A549 (cell line): ENCODE measurements around the gene QKI. TPM values are rescaled to one million over a fixed set of nuclear protein-coding genes. Genes with fewer than 3 reads are reported as not detected.

Source experiments
- ATAC-seq, 2 experiments: fragments of 200-7000 bp in 1 of 2; fragments of >200 bp in 1 of 2; cut with Nextera tagmentation in 1 of 2; cut with Tn5 transposase in 1 of 2; 3 replicates each; pipeline versions ENCODE4 v1.8.0 to v1.9.1; 2018 to 2020; ENCODE audit warnings: mild to moderate bottlenecking in 1 of 2, moderate library complexity in 1 of 2
- CTCF ChIA-PET: fragments of 300-600 bp; sonication (Branson Sonifier 250); formaldehyde crosslinking; extraction: SDS; loops from one replicate; lab custom pipeline; 2021; ENCODE audit warnings: antibody characterized with exemption, inconsistent platforms; lab: Yijun Ruan, JAX
- POLR2A ChIA-PET: fragments of 350-600 bp; formaldehyde crosslinking; extraction: SDS; loops from one replicate; lab custom pipeline; 2021; ENCODE audit warnings: antibody characterized with exemption, inconsistent platforms; lab: Yijun Ruan, JAX
- DNase-seq, 2 experiments: peaks; one replicate each; pipeline versions ENCODE4 v3.0.0 to v3.0.0-alpha.2; 2011 to 2016; ENCODE audit warnings: low read depth in 1 of 2, low spot score in 1 of 2
- FAIRE-seq: peaks from 2 replicates; lab custom pipeline; 2011; peaks lifted over from hg19 to GRCh38; lab: Jason Lieb, UNC
- H3K27ac ChIP-seq, 2 experiments: fragments of >200 bp; sonication (Bioruptor Twin); formaldehyde crosslinking; 3 replicates each; pipeline ENCODE4 v1.5.1; 2016 to 2017
- H3K4me1 ChIP-seq: fragments of >200 bp; sonication (Bioruptor Twin); formaldehyde crosslinking; 3 replicates; pipeline ENCODE4 v1.6.1; 2016
- H3K4me2 ChIP-seq: fragments of >200 bp; sonication (Bioruptor Twin); formaldehyde crosslinking; 3 replicates; pipeline ENCODE4 v1.6.1; 2016
- H3K4me3 ChIP-seq: fragments of >200 bp; sonication (Bioruptor Twin); formaldehyde crosslinking; 3 replicates; pipeline ENCODE4 v1.5.1; 2016
- H3K9me3 ChIP-seq: fragments of >200 bp; sonication (Bioruptor Twin); formaldehyde crosslinking; 3 replicates; pipeline ENCODE4 v1.6.1; 2016
- BHLHE40 ChIP-seq: IDR thresholded peaks from 2 replicates; pipeline ENCODE4 v1.6.1; 2012; ENCODE audit warnings: low read depth, low read length, inconsistent platforms
- CTCF ChIP-seq: fragments of >200 bp; sonication (Bioruptor Twin); formaldehyde crosslinking; IDR thresholded peaks from 3 replicates; pipeline ENCODE4 v1.5.1; 2016
- EHMT2 ChIP-seq: fragments of 200-600 bp; sonication (generic); IDR thresholded peaks from 2 replicates; pipeline ENCODE4 v1.6.1; 2016; ENCODE audit warnings: antibody characterized with exemption, low read depth, mild to moderate bottlenecking, moderate library complexity
- ELK1 ChIP-seq: fragments of 150-350 bp; IDR thresholded peaks from 2 replicates; pipeline ENCODE4 v1.6.1; 2014; ENCODE audit warnings: low read depth, mild to moderate bottlenecking, low read length
- ESRRA ChIP-seq: fragments of 150-350 bp; IDR thresholded peaks from 2 replicates; pipeline ENCODE4 v1.6.1; 2014; ENCODE audit warnings: mild to moderate bottlenecking, low read length, borderline replicate concordance
- HDAC2 ChIP-seq: fragments of 200-600 bp; sonication (generic); IDR thresholded peaks from 2 replicates; pipeline ENCODE4 v1.6.1; 2016
- HMGXB4 ChIP-seq: fragments of 250-450 bp; sonication (Bioruptor Pico); IDR thresholded peaks from 2 replicates; pipeline ENCODE4 v1.5.0; 2021; ENCODE audit warnings: mild to moderate bottlenecking, moderate library complexity, borderline replicate concordance
- HOXB13 ChIP-seq: fragments of 250-450 bp; sonication (Bioruptor Pico); IDR thresholded peaks from 2 replicates; pipeline ENCODE4 v1.5.0; 2020; ENCODE audit warnings: low read depth, mild to moderate bottlenecking, moderate library complexity
- HOXB5 ChIP-seq: fragments of 250-450 bp; sonication (Bioruptor Pico); IDR thresholded peaks from 2 replicates; pipeline ENCODE4 v1.5.0; 2020; ENCODE audit warnings: mild to moderate bottlenecking, moderate library complexity
- KDM5A ChIP-seq: fragments of 200-600 bp; sonication (generic); IDR thresholded peaks from 2 replicates; pipeline ENCODE4 v1.6.1; 2016; ENCODE audit warnings: antibody characterized with exemption, mild to moderate bottlenecking
- MAX ChIP-seq: IDR thresholded peaks from 2 replicates; pipeline ENCODE4 v1.6.1; 2012
- NFE2L2 ChIP-seq: fragments of 150-350 bp; conservative IDR thresholded peaks from 2 replicates; pipeline ENCODE4 v1.6.1; 2014; ENCODE audit warnings: low read length
- NR3C1 ChIP-seq: fragments of >200 bp; sonication (Bioruptor Twin); formaldehyde crosslinking; IDR thresholded peaks from 3 replicates; pipeline ENCODE4 v1.6.1; 2017
- PBX3 ChIP-seq: IDR thresholded peaks from 2 replicates; pipeline ENCODE4 v1.6.1; 2012
- PHF8 ChIP-seq: fragments of 200-600 bp; sonication (generic); IDR thresholded peaks from 2 replicates; pipeline ENCODE4 v1.6.1; 2016; ENCODE audit warnings: low read depth, mild to moderate bottlenecking, antibody characterized with exemption, moderate library complexity, borderline replicate concordance
- POLR2A ChIP-seq: IDR thresholded peaks from 2 replicates; pipeline ENCODE4 v1.6.1; 2012; ENCODE audit warnings: mild to moderate bottlenecking, low read length
- POLR2AphosphoS2 ChIP-seq: conservative IDR thresholded peaks from 2 replicates; pipeline ENCODE4 v1.6.1; 2012; ENCODE audit warnings: low read length, improper control_type of control experiment, inconsistent platforms
- RAD21 ChIP-seq, 2 experiments: fragments of >200 bp in 1 of 2; sonication (Bioruptor Twin) in 1 of 2; formaldehyde crosslinking in 1 of 2; IDR thresholded peaks in 1 of 2; conservative IDR thresholded peaks in 1 of 2; 2 replicates in 1 of 2; 3 replicates in 1 of 2; pipeline ENCODE4 v1.6.1; 2012 to 2018; ENCODE audit warnings: inconsistent platforms in 1 of 2
- RARB ChIP-seq: fragments of 250-450 bp; sonication (Bioruptor Pico); IDR thresholded peaks from 2 replicates; pipeline ENCODE4 v1.8.0; 2021; ENCODE audit warnings: mild to moderate bottlenecking, moderate library complexity
- RCOR1 ChIP-seq: fragments of 150-350 bp; IDR thresholded peaks from 2 replicates; pipeline ENCODE4 v1.6.1; 2014; ENCODE audit warnings: antibody characterized with exemption, low read length, low read depth
- REST ChIP-seq: fragments of 200-600 bp; sonication (generic); IDR thresholded peaks from 2 replicates; pipeline ENCODE4 v1.6.1; 2016; ENCODE audit warnings: antibody characterized with exemption, mild to moderate bottlenecking, moderate library complexity
- SMC3 ChIP-seq: fragments of >200 bp; sonication (Bioruptor Twin); formaldehyde crosslinking; IDR thresholded peaks from 3 replicates; pipeline ENCODE4 v1.6.1; 2018; ENCODE audit warnings: inconsistent platforms
- ZSCAN20 ChIP-seq: fragments of 250-450 bp; sonication (Bioruptor Pico); IDR thresholded peaks from 2 replicates; pipeline ENCODE4 v1.8.0; 2022; ENCODE audit warnings: mild to moderate bottlenecking, moderate library complexity
- WGBS: methylation state at CpG from one replicate; pipeline ENCODE4 v1.1.6; 2017; ENCODE audit errors: missing lambda C conversion rate; 5-methylcytosine and 5-hydroxymethylcytosine counted together
- polyA plus RNA-seq, 4 experiments: library from polyadenylated mRNA; depleted of rRNA in 3 of 4; stranded (reverse); fragments of >200 nt; fragmentation: RNase III in 1 of 4; extraction: RNeasy Plus Mini Kit Qiagen cat#74134 plus additional on column Dnase treatment in 1 of 4; gene quantifications; 2 replicates in 3 of 4; 3 replicates in 1 of 4; pipeline ENCODE4 v1.2.3, GENCODE V29; 2011 to 2017

The QKI gene
- polyA plus RNA-seq, 2 of the 4 experiments (the other 2 are of a cell fraction): 71.9 to 98.2 TPM

GRCh38 chr6:163554032-163554431 lies 139.5 kb downstream of the QKI start:
- no peak for FAIRE-seq
- POLR2A ChIA-PET: no interaction called here
- ATAC-seq: peak in 1 of 2 experiments; percentile 26; a peak in 2 of 6 replicates
- TF ChIP-seq ZSCAN20 (CRISPR knock-in tag) (no peak), ESRRA (no peak), POLR2AphosphoS2 (no peak), RCOR1 (no peak), KDM5A (no peak), HDAC2 (no peak), NR3C1 (no peak), MAX (no peak), HOXB13 (CRISPR knock-in tag) (no peak), HOXB5 (no peak), REST (no peak), BHLHE40 (no peak)
- TF ChIP-seq, all 56 proteins: peak for 0
- H3K4me2 ChIP-seq: no peak overlapping the region
- H3K4me1 ChIP-seq: no peaks in the 10 kb centered on the region
- no peaks in the 10 kb centered on the region for H3K9me3 ChIP-seq
- no peak overlapping the region; a peak in 1 of 6 replicates for H3K27ac ChIP-seq
- H3K4me3 ChIP-seq: no peak overlapping the region
- CTCF ChIA-PET: interaction anchor here (1.0 kb wide), 1 partner anchor 9 kb away, joined by 4 read pairs; no protein-coding TSS in a partner anchor
- 82% methylated on average over 4 of the region's 4 CpGs for WGBS
- no peak for DNase-seq

- no peak overlapping the region for H3K4me3 ChIP-seq
- no peaks in the 10 kb centered on the region for H3K9me3 ChIP-seq
- no peak for TF ChIP-seq ELK1
- TF ChIP-seq PBX3: no peak
- no peak for TF ChIP-seq RARB (CRISPR knock-in tag)
- TF ChIP-seq NFE2L2: no peak
- TF ChIP-seq SMC3: peak; percentile 44
- no peak for TF ChIP-seq HMGXB4 (CRISPR knock-in tag)
- TF ChIP-seq RAD21 (conservative IDR thresholded peaks at IDR 0.05 in 1 of 2, IDR thresholded peaks at IDR 0.05 in 1 of 2): peak; percentile 47 to 61
- TF ChIP-seq EHMT2: no peak
- no peak for TF ChIP-seq POLR2AphosphoS2
- no peak for TF ChIP-seq HDAC2
- TF ChIP-seq CTCF: peak; percentile 45
- TF ChIP-seq POLR2A: no peak
- TF ChIP-seq PHF8: no peak
- TF ChIP-seq, all 56 proteins: peak for 3
- CTCF ChIA-PET: interaction anchor here (0.7 to 1.0 kb wide), 2 partner anchors 8 to 827 kb away, joined by 3 to 4 read pairs; partner anchors contain the start of genes PACRG and PRKN
- Histone ChIP-seq H3K27ac (no peak overlapping the region; a peak in 1 of 6 replicates), H3K4me2 (no peak overlapping the region), H3K4me1 (no peaks in the 10 kb centered on the region)
- POLR2A ChIA-PET: no interaction called here
- WGBS: 69% methylated on average over 4 of the region's 4 CpGs
- ATAC-seq: peak in 1 of 2 experiments; percentile 69; a peak in 3 of 6 replicates
- DNase-seq: peak; percentile 12 to 49
- FAIRE-seq: no peak
These were observed 140.1 kb downstream of the QKI start for GRCh38 chr6:163554663-163555062.
